ENCODE data around the gene VAMP5.

DNA sequence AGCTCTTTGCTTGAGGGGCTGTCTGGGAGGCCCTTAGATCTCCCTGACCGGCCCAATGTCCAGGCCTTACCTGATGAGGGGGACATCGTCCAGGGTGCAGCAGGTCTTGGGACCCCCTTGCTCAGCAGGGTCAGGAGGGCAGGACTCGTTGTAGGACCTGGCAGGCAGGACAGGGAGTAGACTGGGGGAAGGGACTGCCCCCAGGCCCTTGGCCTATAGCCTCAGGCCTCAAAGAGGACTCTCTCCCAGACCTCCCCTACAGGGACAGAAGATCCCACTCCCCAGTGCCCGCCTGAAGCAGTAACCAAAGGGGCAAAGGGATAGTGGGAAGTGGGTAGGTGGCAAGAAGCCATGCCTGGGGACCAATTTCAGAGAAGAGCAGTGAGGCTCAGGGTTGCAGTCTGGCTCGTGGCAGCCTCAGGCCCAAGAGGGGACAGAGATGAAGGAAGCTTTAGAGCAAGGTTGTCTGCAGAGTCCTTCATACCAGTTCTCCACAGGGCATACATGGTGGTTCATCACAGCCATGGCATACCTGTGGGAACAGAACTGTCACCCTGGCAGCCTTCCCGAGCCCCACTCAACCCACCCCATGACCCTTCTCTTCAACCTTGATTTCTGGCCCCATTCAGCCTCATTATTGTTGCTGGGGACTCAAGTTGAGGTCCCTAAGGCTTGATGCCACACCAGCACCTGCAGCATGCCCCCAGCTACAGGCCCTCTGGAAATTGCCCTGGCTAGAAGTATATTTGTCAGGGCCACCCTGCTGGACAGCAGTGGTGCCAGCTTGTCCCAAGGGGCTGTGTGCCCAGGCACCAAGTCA lies 16.9 kb downstream of the VAMP5 start:
- TF ChIP-seq, protein P1, sequence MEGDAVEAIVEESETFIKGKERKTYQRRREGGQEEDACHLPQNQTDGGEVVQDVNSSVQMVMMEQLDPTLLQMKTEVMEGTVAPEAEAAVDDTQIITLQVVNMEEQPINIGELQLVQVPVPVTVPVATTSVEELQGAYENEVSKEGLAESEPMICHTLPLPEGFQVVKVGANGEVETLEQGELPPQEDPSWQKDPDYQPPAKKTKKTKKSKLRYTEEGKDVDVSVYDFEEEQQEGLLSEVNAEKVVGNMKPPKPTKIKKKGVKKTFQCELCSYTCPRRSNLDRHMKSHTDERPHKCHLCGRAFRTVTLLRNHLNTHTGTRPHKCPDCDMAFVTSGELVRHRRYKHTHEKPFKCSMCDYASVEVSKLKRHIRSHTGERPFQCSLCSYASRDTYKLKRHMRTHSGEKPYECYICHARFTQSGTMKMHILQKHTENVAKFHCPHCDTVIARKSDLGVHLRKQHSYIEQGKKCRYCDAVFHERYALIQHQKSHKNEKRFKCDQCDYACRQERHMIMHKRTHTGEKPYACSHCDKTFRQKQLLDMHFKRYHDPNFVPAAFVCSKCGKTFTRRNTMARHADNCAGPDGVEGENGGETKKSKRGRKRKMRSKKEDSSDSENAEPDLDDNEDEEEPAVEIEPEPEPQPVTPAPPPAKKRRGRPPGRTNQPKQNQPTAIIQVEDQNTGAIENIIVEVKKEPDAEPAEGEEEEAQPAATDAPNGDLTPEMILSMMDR (IDR thresholded peaks at IDR 0.05; ENCODE audit: low read depth, low read length, poor library complexity, severe bottlenecking) = no peak
- no peak for TF ChIP-seq EZH2phosphoT487 (IDR thresholded peaks at IDR 0.05; ENCODE audit: borderline replicate concordance, low read length)

All from DOHH2 (cell line).